ENCODE results near the gene TEAD1.

The TEAD1 gene

GRCh38 chr11:12717851-12718291 lies 43.6 kb downstream of the TEAD1 start:
- no peaks in the 10 kb centered on the region for H4K20me1 ChIP-seq (ENCODE audit: control insufficient read depth, insufficient read depth, low read depth, low read length)
- H3K4me3 ChIP-seq (ENCODE audit: low read length): no peak overlapping the region

GRCh38 chr11:12719221-12719620 lies 45.0 kb downstream of the TEAD1 start:
- Histone ChIP-seq H3K27me3 (ENCODE audit: control insufficient read depth, low read length) (no peaks in the 10 kb centered on the region), H3K4me2 (ENCODE audit: low read length) (no peak overlapping the region), H4K20me1 (ENCODE audit: control insufficient read depth, insufficient read depth, low read depth, low read length) (no peaks in the 10 kb centered on the region), H3K27ac (ENCODE audit: low read depth, low read length) (no peak overlapping the region), H3F3A (ENCODE audit: control insufficient read depth, insufficient read depth) (no peaks in the 10 kb centered on the region), H3K9me2 (replicated peaks; ENCODE audit: control insufficient read depth, low read length) (no peaks in the 10 kb centered on the region), H3K9me3 (ENCODE audit: control insufficient read depth, insufficient read depth, low read length) (no peaks in the 10 kb centered on the region), H3K79me2 (ENCODE audit: control insufficient read depth, low read length) (no peaks in the 10 kb centered on the region), H3K4me1 (ENCODE audit: control insufficient read depth, low read length) (no peaks in the 10 kb centered on the region), H3K4me3 (ENCODE audit: low read length) (no peak overlapping the region), H3K36me3 (ENCODE audit: control insufficient read depth, low read length) (no peaks in the 10 kb centered on the region)
- no peak for TF ChIP-seq CTCF (IDR thresholded peaks at IDR 0.05; ENCODE audit: low read depth, low read length, poor library complexity, severe bottlenecking)
- no peak for TF ChIP-seq EZH2phosphoT487 (IDR thresholded peaks at IDR 0.05; ENCODE audit: borderline replicate concordance, low read length)

More at GRCh38 chr11:12717851-12718291, 43.6 kb downstream of the TEAD1 start:
- H3K36me3 ChIP-seq (ENCODE audit: control insufficient read depth, low read length): no peaks in the 10 kb centered on the region
- no peaks in the 10 kb centered on the region for H3K9me2 ChIP-seq (replicated peaks; ENCODE audit: control insufficient read depth, low read length)
- H3K27ac ChIP-seq (ENCODE audit: low read depth, low read length): no peak overlapping the region
- no peaks in the 10 kb centered on the region for H3K79me2 ChIP-seq (ENCODE audit: control insufficient read depth, low read length)
- TF ChIP-seq CTCF (IDR thresholded peaks at IDR 0.05; ENCODE audit: low read depth, low read length, poor library complexity, severe bottlenecking) (no peak), EZH2phosphoT487 (IDR thresholded peaks at IDR 0.05; ENCODE audit: borderline replicate concordance, low read length) (no peak)
- H3K9me3 ChIP-seq (ENCODE audit: control insufficient read depth, insufficient read depth, low read length): no peaks in the 10 kb centered on the region
- no peak overlapping the region for H3K4me2 ChIP-seq (ENCODE audit: low read length)
- H3K4me1 ChIP-seq (ENCODE audit: control insufficient read depth, low read length): no peaks in the 10 kb centered on the region
- H3F3A ChIP-seq (ENCODE audit: control insufficient read depth, insufficient read depth): no peaks in the 10 kb centered on the region
- H3K27me3 ChIP-seq (ENCODE audit: control insufficient read depth, low read length): no peaks in the 10 kb centered on the region

- no peaks in the 10 kb centered on the region for H3K9me3 ChIP-seq (ENCODE audit: control insufficient read depth, insufficient read depth, low read length)
- H3K4me1 ChIP-seq (ENCODE audit: control insufficient read depth, low read length): no peaks in the 10 kb centered on the region
- no peak for TF ChIP-seq EZH2phosphoT487 (IDR thresholded peaks at IDR 0.05; ENCODE audit: borderline replicate concordance, low read length)
- no peak for TF ChIP-seq CTCF (IDR thresholded peaks at IDR 0.05; ENCODE audit: low read depth, low read length, poor library complexity, severe bottlenecking)
Observed at GRCh38 chr11:12721816-12722604, 47.8 kb downstream of the TEAD1 start.

More at GRCh38 chr11:12721816-12722604, 47.8 kb downstream of the TEAD1 start:
- Histone ChIP-seq H4K20me1 (ENCODE audit: control insufficient read depth, insufficient read depth, low read depth, low read length) (no peaks in the 10 kb centered on the region), H3K4me2 (ENCODE audit: low read length) (no peak overlapping the region), H3K79me2 (ENCODE audit: control insufficient read depth, low read length) (no peaks in the 10 kb centered on the region), H3K9me2 (replicated peaks; ENCODE audit: control insufficient read depth, low read length) (no peaks in the 10 kb centered on the region), H3F3A (ENCODE audit: control insufficient read depth, insufficient read depth) (no peaks in the 10 kb centered on the region), H3K27ac (ENCODE audit: low read depth, low read length) (no peak overlapping the region), H3K36me3 (ENCODE audit: control insufficient read depth, low read length) (no peaks in the 10 kb centered on the region), H3K4me3 (ENCODE audit: low read length) (no peak overlapping the region), H3K27me3 (ENCODE audit: control insufficient read depth, low read length) (no peaks in the 10 kb centered on the region)
